ENCODE results near the gene FAM13B.
"Not testable (repeated sequence)": the region's sequence is repeated elsewhere in the genome, so short reads cannot be mapped to it uniquely, and the experiment has no call there.

GRCh38 chr5:137970384-137970783 lies 62.5 kb downstream of the FAM13B start:
- not testable (repeated sequence) for TF ChIP-seq POLR2AphosphoS5 (IDR thresholded peaks at IDR 0.05; ENCODE audit: borderline replicate concordance, low read depth, low read length); EZH2 (IDR thresholded peaks at IDR 0.05)
